Measurements from ENCODE around the gene C11orf24. TPM values are rescaled to one million over a fixed set of nuclear protein-coding genes. Genes with fewer than 3 reads are reported as not detected.
A peak's percentile ranks its signal among the peaks of the same experiment; 100 is the strongest.

Gene C11orf24
- total and polyA plus RNA-seq, 9 of the 15 experiments (the other 6 are each of a cell fraction or from before 2014, with no cell fraction given): 2.0 to 65.2 (median 32.5) TPM

DNA sequence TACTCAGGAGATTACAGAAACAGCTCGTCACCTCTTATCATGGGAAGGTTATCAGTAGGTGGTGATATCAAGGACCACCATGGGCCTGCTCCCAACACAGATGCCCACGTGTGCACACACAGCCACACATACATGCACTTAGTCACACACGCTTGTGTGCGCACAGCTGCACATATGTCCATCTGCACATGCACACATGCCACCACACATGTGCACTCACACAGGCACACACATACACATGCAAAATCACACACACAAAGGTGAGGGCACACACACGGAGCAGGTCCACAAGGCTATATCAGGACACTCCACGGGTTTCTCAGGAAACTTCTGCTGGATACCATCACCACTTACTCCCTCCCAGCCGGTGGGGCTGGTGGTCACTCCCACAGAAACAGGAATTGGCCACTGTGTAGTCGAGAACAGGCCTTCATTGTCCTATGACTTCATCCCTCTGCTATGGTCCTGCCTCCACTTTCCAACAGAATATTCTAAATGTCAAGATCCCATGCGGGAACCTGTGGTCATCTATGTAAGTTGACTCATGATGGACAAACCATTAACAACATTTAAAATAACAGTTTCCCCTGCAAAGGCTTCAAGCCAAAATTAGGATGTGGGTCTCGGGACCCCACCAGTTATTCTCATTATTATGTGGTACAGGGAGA lies 2.2 kb downstream of the C11orf24 start (continued):
- TF ChIP-seq, protein P1, sequence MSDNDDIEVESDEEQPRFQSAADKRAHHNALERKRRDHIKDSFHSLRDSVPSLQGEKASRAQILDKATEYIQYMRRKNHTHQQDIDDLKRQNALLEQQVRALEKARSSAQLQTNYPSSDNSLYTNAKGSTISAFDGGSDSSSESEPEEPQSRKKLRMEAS (CRISPR knock-in tag; IDR thresholded peaks at IDR 0.05): peak; percentile 78
- no peak for TF ChIP-seq YY1 (IDR thresholded peaks at IDR 0.05; ENCODE audit: borderline replicate concordance in 1 of 3, control insufficient read depth in 1 of 3, extremely low read depth in 1 of 3, insufficient read depth in 3 of 3, insufficient read length in 1 of 3, insufficient replicate concordance in 2 of 3, low read depth in 1 of 3, low read length in 2 of 3)
- no peak for TF ChIP-seq WHSC1 (IDR thresholded peaks at IDR 0.05; ENCODE audit: low read length)
- TF ChIP-seq, protein P2, sequence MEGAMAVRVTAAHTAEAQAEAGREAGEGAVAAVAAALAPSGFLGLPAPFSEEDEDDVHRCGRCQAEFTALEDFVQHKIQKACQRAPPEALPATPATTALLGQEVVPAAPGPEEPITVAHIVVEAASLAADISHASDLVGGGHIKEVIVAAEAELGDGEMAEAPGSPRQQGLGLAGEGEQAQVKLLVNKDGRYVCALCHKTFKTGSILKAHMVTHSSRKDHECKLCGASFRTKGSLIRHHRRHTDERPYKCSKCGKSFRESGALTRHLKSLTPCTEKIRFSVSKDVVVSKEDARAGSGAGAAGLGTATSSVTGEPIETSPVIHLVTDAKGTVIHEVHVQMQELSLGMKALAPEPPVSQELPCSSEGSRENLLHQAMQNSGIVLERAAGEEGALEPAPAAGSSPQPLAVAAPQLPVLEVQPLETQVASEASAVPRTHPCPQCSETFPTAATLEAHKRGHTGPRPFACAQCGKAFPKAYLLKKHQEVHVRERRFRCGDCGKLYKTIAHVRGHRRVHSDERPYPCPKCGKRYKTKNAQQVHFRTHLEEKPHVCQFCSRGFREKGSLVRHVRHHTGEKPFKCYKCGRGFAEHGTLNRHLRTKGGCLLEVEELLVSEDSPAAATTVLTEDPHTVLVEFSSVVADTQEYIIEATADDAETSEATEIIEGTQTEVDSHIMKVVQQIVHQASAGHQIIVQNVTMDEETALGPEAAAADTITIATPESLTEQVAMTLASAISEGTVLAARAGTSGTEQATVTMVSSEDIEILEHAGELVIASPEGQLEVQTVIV (CRISPR knock-in tag; IDR thresholded peaks at IDR 0.05; ENCODE audit: borderline replicate concordance): no peak
- TF ChIP-seq NR4A1 (CRISPR knock-in tag; IDR thresholded peaks at IDR 0.05): no peak
- 0 out of 2 replicates have a peak, but pooled peaks have one; percentile 46 for TF ChIP-seq NR4A1 (tag; IDR thresholded peaks at IDR 0.05)
- TF ChIP-seq, protein P3, sequence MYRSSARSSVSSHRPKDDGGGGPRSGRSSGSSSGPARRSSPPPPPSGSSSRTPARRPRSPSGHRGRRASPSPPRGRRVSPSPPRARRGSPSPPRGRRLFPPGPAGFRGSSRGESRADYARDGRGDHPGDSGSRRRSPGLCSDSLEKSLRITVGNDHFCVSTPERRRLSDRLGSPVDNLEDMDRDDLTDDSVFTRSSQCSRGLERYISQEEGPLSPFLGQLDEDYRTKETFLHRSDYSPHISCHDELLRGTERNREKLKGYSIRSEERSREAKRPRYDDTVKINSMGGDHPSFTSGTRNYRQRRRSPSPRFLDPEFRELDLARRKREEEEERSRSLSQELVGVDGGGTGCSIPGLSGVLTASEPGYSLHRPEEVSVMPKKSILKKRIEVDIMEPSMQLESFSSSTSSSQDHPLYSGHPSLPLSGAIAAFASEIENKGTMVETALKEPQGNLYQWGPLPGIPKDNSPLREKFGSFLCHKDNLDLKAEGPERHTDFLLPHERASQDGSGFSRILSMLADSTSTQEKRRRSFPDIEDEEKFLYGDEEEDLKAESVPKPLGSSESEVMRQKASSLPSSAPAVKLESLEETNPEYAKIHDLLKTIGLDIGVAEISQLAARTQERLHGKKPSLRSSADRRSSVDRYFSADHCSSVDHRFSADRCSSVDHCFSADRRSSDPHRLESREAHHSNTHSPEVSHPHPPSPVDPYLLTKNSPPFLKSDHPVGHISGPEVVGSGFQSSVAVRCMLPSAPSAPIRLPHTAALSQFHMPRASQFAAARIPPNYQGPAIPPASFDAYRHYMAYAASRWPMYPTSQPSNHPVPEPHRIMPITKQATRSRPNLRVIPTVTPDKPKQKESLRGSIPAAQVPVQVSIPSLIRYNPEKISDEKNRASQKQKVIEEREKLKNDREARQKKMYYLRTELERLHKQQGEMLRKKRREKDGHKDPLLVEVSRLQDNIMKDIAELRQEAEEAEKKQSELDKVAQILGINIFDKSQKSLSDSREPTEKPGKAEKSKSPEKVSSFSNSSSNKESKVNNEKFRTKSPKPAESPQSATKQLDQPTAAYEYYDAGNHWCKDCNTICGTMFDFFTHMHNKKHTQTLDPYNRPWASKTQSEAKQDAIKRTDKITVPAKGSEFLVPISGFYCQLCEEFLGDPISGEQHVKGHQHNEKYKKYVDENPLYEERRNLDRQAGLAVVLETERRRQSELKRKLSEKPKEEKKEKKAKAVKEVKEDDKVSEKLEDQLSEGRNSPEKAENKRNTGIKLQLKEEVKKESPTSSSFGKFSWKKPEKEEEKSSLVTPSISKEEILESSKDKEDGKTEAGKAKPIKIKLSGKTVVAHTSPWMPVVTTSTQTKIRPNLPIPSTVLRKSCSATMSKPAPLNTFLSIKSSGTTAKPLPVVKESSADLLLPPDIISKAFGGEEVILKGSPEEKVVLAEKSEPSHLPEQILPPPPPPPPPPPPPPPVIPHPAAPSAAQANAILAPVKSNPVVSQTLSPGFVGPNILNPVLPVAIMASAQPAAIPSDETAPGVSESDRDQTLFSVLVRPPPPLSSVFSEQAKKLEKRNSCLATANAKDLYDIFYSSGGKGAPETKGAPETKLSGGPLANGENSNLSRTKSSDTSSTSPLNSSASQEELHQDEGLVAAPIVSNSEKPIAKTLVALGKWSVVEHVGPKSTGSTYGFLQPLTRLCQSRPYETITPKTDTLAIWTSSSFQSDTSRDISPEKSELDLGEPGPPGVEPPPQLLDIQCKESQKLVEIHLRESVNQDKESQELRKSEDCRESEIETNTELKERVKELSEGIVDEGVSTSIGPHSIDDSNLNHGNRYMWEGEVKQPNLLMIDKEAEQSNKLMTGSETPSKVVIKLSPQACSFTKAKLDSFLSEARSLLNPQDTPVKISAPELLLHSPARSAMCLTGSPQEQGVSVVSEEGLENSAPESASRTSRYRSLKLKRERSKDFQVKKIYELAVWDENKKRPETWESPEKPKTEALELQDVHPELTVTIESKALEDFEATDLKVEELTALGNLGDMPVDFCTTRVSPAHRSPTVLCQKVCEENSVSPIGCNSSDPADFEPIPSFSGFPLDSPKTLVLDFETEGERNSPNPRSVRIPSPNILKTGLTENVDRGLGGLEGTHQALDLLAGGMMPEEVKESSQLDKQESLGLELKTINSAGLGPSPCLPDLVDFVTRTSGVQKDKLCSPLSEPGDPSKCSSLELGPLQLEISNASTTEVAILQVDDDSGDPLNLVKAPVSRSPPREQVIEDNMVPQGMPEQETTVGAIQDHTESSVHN (IDR thresholded peaks at IDR 0.05; ENCODE audit: borderline replicate concordance in 1 of 2, low read depth in 1 of 2): no peak
- TF ChIP-seq ATF7 (IDR thresholded peaks at IDR 0.05): peak; percentile 82
- no peak for TF ChIP-seq DMBX1 (CRISPR knock-in tag; IDR thresholded peaks at IDR 0.05; ENCODE audit: borderline replicate concordance)
- no peak for TF ChIP-seq ZNF224 (CRISPR knock-in tag; IDR thresholded peaks at IDR 0.05)
- no peak for TF ChIP-seq FOXJ3 (CRISPR knock-in tag; IDR thresholded peaks at IDR 0.05)
- TF ChIP-seq HNRNPLL (IDR thresholded peaks at IDR 0.05; ENCODE audit: low read depth, low read length, poor library complexity, severe bottlenecking): no peak
- no peak for TF ChIP-seq FOXK2 (conservative IDR thresholded peaks at IDR 0.05 in 1 of 2, IDR thresholded peaks at IDR 0.05 in 1 of 2; ENCODE audit: low read depth in 2 of 2)
- TF ChIP-seq, protein P4, sequence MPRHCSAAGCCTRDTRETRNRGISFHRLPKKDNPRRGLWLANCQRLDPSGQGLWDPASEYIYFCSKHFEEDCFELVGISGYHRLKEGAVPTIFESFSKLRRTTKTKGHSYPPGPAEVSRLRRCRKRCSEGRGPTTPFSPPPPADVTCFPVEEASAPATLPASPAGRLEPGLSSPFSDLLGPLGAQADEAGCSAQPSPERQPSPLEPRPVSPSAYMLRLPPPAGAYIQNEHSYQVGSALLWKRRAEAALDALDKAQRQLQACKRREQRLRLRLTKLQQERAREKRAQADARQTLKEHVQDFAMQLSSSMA (CRISPR knock-in tag; IDR thresholded peaks at IDR 0.05): no peak
